ENCODE data around the gene HSD11B1. TPM values are rescaled to one million over a fixed set of nuclear protein-coding genes. Genes with fewer than 3 reads are reported as not detected.

HSD11B1 gene
- total and polyA plus RNA-seq, 7 donors, result 2.0 to 10.0 (median 3.0) TPM; not detected in 1

DNA sequence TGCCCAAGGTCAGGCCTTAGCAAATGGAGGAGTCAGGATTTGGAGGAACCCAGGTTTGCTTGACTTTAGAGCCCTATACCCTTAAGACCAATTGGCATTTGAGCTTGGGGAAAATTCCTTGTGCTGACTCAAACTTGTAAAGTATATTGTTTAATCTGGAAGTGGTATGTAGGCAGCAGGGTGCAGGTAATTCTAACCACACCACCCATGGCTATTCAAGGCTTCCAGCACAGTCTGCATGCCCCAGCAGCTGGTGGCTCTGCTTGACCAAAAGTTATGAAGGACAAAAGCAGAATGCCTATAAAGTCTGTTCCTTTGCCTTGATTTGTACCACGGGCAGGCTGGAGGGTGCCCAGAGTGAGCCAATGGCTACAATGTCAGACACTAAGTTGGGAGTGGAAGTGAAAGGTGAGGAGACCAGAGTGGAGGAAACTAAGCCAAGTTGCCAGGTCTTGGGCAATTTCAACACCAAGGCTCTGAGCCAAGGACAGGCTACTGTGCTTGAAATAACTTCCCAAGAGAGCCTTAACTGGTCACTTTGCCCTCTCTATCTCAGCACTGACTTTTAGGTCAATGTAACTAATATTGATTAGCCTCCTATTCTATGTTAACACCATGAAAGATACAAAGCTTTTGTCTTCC, 34.1 kb upstream of the HSD11B1 start:
- no peak for DNase-seq
- TF ChIP-seq POLR2A (IDR thresholded peaks at IDR 0.05) (no peak), POLR2AphosphoS5 (IDR thresholded peaks at IDR 0.05) (no peak), EP300 (IDR thresholded peaks at IDR 0.05) (no peak), CTCF (IDR thresholded peaks at IDR 0.05) (no peak)
- Histone ChIP-seq H3K4me1 (peaks cover 0 to 8% (median 4%) of the 10 kb centered on the region in 4 donors), H3K9me3 (no peaks in the 10 kb centered on the region), H3K27ac (no peak overlapping the region), H3K27me3 (no peaks in the 10 kb centered on the region), H3K4me3 (no peak overlapping the region), H3K36me3 (no peaks in the 10 kb centered on the region)
- 94 to 95% methylated on average over 1 of the region's 1 CpG for WGBS, 2 donors
- intact Hi-C loops (cut with DNase I), result no loop called here

GRCh38 chr1:209672705-209673630, 31.7 kb upstream of the HSD11B1 start:
- DNase-seq, result no peak
- WGBS, 2 donors, result 63 to 73% methylated on average over 5 of the region's 5 CpGs
- H3K27me3 ChIP-seq, result no peaks in the 10 kb centered on the region
- H3K9me3 ChIP-seq, result no peaks in the 10 kb centered on the region
- H3K36me3 ChIP-seq, result no peaks in the 10 kb centered on the region
- H3K4me1 ChIP-seq, result peaks cover 0 to 18% (median 13%) of the 10 kb centered on the region in 4 donors
- no peak overlapping the region for H3K27ac ChIP-seq
- no peak overlapping the region for H3K4me3 ChIP-seq
- intact Hi-C loops (cut with DNase I), result no loop called here
- peak in 1 of 4 donors; percentile 50 for TF ChIP-seq POLR2AphosphoS5 (IDR thresholded peaks at IDR 0.05)
- no peak for TF ChIP-seq CTCF (IDR thresholded peaks at IDR 0.05)
- TF ChIP-seq EP300 (IDR thresholded peaks at IDR 0.05), result peak in 1 of 4 donors; percentile 10

DNA sequence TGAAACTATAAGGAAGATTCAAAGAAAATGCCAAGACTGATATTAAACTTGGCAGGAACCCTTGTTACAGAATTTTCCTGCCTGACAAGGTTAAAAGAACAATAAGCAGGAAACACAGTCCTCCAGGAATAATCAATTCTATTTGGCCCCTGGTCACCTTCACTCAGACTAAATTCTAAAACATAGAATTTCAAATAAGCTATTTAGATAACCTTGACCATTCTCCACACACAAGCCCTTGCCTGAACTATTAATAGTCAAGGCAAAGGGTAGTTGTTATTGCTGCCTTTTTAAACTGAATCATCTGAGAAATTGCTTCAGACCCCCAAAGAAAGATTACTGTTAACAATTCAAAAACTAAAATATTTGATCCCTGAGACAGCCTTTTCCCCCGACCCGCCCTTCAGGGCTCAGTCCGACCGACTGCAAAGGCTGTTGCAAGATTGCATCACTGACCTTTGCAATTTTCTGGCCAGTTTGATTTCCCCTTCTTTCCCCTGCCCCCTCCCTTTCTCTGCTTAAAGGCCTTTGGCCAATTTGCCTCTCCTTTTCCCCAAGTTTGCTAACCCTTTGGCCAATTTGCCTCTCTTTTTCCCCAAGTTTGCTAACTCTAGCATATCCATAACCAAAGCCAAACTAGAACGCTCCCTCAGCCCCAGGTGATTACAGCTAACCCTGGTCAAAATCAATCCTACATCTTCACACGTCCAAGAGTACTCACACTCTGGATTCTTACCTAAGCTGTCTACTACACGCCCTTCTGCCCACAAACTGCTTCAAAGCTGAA, 30.8 kb upstream of the HSD11B1 start:
- H3K27me3 ChIP-seq, result no peaks in the 10 kb centered on the region

More for the DNA sequence above, 30.8 kb upstream of the HSD11B1 start:
- H3K36me3 ChIP-seq, result no peaks in the 10 kb centered on the region
- 62 to 70% methylated on average over 7 of the region's 7 CpGs for WGBS, 2 donors
- H3K4me1 ChIP-seq, result peaks cover 0 to 18% (median 13%) of the 10 kb centered on the region in 4 donors
- no peaks in the 10 kb centered on the region for H3K9me3 ChIP-seq
- TF ChIP-seq POLR2A (IDR thresholded peaks at IDR 0.05) (no peak), POLR2AphosphoS5 (IDR thresholded peaks at IDR 0.05) (no peak), EP300 (IDR thresholded peaks at IDR 0.05) (no peak), CTCF (IDR thresholded peaks at IDR 0.05) (no peak)
- intact Hi-C loops (cut with DNase I), result loop anchor here (2.0 kb wide), 1 partner anchor 31 kb away; no protein-coding TSS in a partner anchor
- no peak overlapping the region for H3K4me3 ChIP-seq
- peak overlapping the region in 1 of 4 donors; percentile 64 for H3K27ac ChIP-seq
- DNase-seq, result peak; percentile 77

Measured in sigmoid colon (tissue), 7 donors.